NCI-H128 (cell line): ENCODE results near the gene PDE9A.

Experiments
- DNase-seq: peaks from one replicate; lab custom pipeline; 2025; ENCODE audit not compliant: unreplicated experiment; lab: John Stamatoyannopoulos, UW

The PDE9A gene

GRCh38 chr21:42734323-42734971, 81.0 kb downstream of the PDE9A start:
- DNase-seq = no peak

GRCh38 chr21:42735061-42735460, 81.6 kb downstream of the PDE9A start:
- DNase-seq = no peak

GRCh38 chr21:42735944-42736343, 82.5 kb downstream of the PDE9A start:
- DNase-seq = no peak

GRCh38 chr21:42736646-42737350, 83.4 kb downstream of the PDE9A start:
- no peak for DNase-seq

DNA sequence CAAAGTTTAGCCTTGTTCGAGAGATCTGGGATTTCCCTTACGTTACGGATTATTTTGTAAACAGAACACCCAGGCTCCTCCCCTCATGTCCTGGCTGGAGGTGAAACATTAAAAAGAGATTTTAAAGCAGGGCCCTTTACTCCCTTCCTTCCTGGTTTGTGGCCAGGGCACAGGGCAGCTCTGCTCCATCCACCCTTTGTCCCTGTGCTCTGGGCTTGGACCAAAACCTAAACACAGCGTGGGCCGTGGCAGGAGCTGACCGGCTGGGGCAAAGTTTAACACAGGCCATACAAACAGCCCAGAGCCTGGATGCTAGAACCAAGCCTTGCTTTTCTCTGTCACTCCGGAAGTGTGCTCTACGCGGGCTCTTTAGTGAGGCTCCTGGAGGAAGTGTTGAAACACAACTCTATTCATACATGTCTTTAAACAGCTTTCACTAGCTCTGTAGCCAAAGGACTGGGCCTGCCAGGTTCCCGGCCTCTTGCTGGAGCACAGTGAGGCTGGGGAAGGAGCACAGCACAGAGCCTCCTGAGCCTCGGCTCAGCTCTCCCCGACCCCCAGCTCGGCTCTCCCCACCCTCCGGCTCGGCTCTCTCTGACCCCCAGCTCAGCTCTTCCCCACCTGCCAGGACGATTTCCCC, 84.7 kb downstream of the PDE9A start:
- DNase-seq = no peak

GRCh38 chr21:42739061-42739931, 85.9 kb downstream of the PDE9A start:
- no peak for DNase-seq

- DNase-seq = no peak
These were observed 87.0 kb downstream of the PDE9A start for GRCh38 chr21:42740405-42740909.

DNA sequence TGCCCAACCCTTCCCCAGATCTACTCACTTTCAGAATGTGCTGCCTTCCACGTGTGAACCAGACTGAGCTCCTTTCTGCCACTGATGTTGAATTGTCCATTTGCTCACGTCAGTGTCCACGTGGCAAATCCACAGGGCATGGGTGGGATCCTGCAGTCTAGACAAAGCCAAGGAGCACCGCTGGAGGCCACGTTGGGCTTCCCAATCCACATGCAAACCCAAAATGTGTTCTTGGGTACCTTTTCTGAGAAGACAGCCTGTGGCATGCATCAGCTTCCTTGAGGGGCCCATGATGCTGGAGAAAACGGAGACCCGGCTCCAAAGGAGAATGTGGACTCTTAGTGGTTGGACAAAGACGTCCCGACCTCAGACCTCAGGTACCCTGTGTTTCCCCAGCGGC, 87.6 kb downstream of the PDE9A start:
- no peak for DNase-seq

GRCh38 chr21:42744520-42745445, 91.4 kb downstream of the PDE9A start:
- DNase-seq = no peak

- no peak for DNase-seq
These were observed 92.3 kb downstream of the PDE9A start for GRCh38 chr21:42745511-42746239.

- no peak for DNase-seq
These were observed 92.8 kb downstream of the PDE9A start for GRCh38 chr21:42746240-42746592.

DNA sequence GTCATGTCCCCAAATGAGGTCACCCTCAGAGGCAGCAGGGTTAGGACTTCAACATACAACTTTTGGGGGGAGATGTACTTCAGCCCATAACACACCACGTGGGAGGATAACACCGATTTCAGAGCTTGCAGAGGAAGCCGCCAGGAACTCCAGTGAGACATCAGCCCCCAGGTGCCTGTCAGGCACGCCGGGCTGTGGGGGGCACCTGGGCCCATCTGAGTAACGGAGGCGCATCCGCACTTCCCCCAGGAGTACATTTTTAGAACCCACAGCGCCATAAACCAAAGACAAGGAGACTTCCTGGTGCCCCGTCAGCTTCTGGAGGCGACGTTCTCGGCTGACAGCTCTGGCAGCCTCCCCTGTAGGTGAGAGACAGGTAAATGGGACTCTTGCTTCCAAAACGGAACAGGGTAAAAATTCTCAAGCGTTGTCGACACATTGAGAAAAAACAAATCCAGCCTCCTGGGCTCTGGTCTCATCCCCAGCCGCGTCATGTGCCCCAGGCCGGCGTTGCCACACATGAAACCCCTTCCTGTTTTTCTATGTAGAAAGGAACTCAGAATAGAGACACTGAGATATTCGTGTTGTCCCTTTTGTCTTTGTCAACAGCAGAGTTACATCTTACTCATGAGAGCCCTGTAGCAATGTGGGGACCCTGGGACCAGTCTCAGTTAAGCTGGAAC, 93.3 kb downstream of the PDE9A start:
- no peak for DNase-seq

DNA sequence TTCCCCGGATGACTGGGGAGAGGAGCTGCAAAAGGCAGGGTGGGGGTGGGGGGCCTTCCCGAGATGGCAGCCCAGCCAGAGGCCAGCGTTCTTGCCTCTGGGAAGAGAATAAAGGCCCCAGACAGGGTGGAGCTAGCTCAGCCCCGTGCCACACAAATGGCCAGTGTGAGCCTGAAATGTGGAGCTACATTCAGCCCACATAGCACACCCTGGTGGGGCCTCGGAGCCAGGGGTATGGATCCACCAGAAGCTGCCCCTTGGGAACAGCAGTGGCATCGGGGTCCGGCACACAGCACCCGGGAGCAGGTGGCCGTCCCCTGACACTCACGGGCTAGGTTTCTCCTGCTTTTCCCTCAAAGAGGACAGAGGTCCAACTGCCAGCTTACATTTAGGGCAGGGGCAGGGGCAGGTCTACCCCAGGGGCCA, 93.9 kb downstream of the PDE9A start:
- no peak for DNase-seq

DNA sequence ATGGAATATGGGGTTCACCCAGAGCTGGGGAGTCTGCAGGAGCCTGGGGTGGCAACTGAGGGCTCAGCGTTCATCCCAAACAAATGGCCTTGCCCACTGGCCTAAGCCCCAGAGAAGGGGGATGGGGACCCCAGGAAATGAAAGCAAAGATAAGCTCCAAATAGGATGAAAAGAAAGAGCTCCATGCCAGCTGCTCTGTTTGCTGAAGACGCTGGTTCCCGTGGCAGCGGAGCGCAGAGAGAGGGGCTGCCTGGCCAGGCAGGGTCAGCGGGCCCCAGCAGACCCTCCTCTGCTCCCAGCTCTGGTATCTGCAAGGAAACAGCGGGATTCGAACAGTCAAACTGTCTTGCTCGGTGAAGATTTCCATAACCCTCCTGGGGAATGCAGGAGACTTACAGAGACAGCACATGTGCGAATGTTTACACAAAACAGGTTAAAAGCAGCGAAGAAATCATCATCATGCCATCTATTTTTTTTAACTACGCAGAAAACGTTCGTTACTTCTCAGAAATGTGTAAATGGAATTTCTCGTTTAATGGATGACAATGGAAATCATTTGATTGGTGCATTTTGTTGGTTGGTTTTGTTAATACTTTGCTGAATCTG, 94.4 kb downstream of the PDE9A start:
- no peak for DNase-seq

- DNase-seq = no peak
These were observed 95.3 kb downstream of the PDE9A start for GRCh38 chr21:42748620-42749176.

- no peak for DNase-seq
These were observed 97.5 kb downstream of the PDE9A start for GRCh38 chr21:42750737-42751530.

DNA sequence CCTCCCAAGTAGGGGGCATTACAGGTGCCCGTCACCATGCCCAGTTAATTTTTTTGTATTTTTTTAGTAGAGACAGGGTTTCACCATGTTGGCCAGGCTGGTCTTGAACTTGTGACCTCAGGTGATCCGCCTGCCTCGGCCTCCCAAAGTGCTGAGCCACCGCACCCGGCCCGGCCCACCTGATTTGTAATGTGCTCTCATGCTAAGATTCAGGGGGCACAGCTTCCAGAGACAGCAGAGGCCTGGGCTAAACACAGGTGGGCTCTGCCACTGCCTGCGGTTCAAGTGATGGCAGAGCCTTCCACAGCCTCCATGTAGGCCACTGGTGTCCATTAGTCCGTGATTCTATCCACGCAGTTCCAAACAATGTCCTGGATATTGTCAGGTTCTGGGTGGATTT, 98.4 kb downstream of the PDE9A start:
- no peak for DNase-seq
